GM12872 (cell line): ENCODE results near the gene GALE.

Experiments used
- CTCF ChIP-seq: IDR thresholded peaks from 3 replicates; pipeline ENCODE4 v1.5.1; 2011; ENCODE audit warnings: low read depth, mild to moderate bottlenecking, low read length, moderate library complexity; ENCODE audit not compliant: insufficient read depth

GALE gene

GRCh38 chr1:23797478-23798448, 2.8 kb downstream of the GALE start:
- TF ChIP-seq CTCF, result no peak

GRCh38 chr1:23796466-23797271, 3.9 kb downstream of the GALE start:
- TF ChIP-seq CTCF, result no peak

- no peak for TF ChIP-seq CTCF
Observed at GRCh38 chr1:23795676-23796465, 4.7 kb downstream of the GALE start.

- no peak for TF ChIP-seq CTCF
Observed at GRCh38 chr1:23793861-23794731, 6.5 kb downstream of the GALE start.

GRCh38 chr1:23793018-23793781, 7.4 kb downstream of the GALE start:
- TF ChIP-seq CTCF, result no peak

- no peak for TF ChIP-seq CTCF
Observed at GRCh38 chr1:23792151-23792945, 8.2 kb downstream of the GALE start.
